Stimulated activated effector memory CD8-positive, alpha-beta T cell treated with anti-CD3 and anti-CD28 coated beads, Interleukin-12 subunit alpha, Interleukin-12 subunit beta, amount 100 ng/mL, for 72 hours (primary cell): ENCODE measurements around the gene MYD88.
A peak's percentile ranks its signal among the peaks of the same experiment; 100 is the strongest.

Experiments
- ATAC-seq: fragments of 150-1000 bp; cut with Tn5 transposase; 2 replicates; pipeline ENCODE4 v1.10.0; 2021
- DNase-seq, 2 donors: peaks; one replicate each; pipeline ENCODE4 v3.0.0; 2021 to 2022; ENCODE audit warnings: low spot score in 2 of 2
- H3K27ac Mint-ChIP-seq: one replicate; pipeline ENCODE4 v1.8.0; 2022; ENCODE audit warnings: mild to moderate bottlenecking, mixed read lengths
- H3K36me3 Mint-ChIP-seq: one replicate; pipeline ENCODE4 v1.8.0; 2022; ENCODE audit warnings: mild to moderate bottlenecking, mixed read lengths
- H3K4me1 Mint-ChIP-seq: one replicate; pipeline ENCODE4 v1.8.0; 2022; ENCODE audit warnings: mixed read lengths
- H3K4me3 Mint-ChIP-seq: one replicate; pipeline ENCODE4 v1.8.0; 2022; ENCODE audit warnings: mild to moderate bottlenecking, mixed read lengths
- H3K9me3 Mint-ChIP-seq: one replicate; pipeline ENCODE4 v1.8.0; 2022; ENCODE audit warnings: mixed read lengths

MYD88 gene

DNA sequence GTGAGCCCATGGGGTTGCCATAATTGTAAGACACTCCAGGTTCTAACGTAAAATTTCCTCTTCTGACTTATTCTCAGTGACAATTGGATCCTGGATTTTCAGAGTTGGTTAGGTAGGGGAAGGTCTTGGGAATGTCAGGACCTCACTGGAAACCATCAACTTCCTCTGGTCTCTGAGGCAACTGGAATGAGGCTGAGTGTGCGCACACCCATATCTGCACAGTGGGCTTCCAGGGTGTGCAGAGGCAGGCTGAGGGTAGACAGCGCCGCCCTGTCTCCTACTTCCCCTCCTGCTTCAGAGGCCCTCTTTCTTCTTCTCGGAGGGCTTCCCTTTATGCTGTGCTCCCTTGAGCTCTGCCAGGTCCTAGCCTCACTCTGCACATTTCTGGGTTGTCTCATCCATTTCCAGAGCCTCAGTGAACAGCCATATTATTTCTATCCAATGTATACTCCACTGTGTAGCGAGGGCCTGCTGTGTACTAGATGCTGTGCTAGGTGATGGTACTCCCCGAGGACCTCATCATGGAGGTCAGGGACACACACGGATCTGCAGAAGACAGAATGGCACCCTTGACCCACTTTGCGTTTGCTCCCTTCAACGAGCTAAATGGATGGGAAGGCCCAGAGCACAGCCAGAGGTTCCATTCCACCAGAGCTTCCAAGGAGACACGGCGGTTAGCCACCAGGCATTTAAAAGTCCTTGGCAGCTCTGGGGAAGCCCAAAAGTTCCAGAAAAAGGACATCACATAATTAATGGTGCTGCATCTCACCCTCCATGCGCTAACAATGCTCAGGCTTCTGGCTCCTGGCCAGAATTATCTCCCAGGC lies 19.8 kb upstream of the MYD88 start:
- peaks cover 18% of the 10 kb centered on the region for H3K4me1 Mint-ChIP-seq
- H3K4me3 Mint-ChIP-seq = no peak overlapping the region
- peaks cover 36% of the 10 kb centered on the region for H3K36me3 Mint-ChIP-seq
- H3K27ac Mint-ChIP-seq = peak overlapping the region; percentile 93
- DNase-seq (no peak), ATAC-seq (no peak)
- no peaks in the 10 kb centered on the region for H3K9me3 Mint-ChIP-seq

- ATAC-seq (no peak), DNase-seq (no peak)
- Mint-ChIP-seq H3K4me3 (no peak overlapping the region), H3K36me3 (peaks cover 41% of the 10 kb centered on the region), H3K27ac (peak overlapping the region; percentile 93), H3K4me1 (peaks cover 18% of the 10 kb centered on the region), H3K9me3 (no peaks in the 10 kb centered on the region)
Observed at GRCh38 chr3:38119248-38119544, 19.3 kb upstream of the MYD88 start.

- Mint-ChIP-seq H3K27ac (peak overlapping the region; percentile 93), H3K9me3 (no peaks in the 10 kb centered on the region)
Observed at GRCh38 chr3:38119821-38120692, 18.4 kb upstream of the MYD88 start.

DNA sequence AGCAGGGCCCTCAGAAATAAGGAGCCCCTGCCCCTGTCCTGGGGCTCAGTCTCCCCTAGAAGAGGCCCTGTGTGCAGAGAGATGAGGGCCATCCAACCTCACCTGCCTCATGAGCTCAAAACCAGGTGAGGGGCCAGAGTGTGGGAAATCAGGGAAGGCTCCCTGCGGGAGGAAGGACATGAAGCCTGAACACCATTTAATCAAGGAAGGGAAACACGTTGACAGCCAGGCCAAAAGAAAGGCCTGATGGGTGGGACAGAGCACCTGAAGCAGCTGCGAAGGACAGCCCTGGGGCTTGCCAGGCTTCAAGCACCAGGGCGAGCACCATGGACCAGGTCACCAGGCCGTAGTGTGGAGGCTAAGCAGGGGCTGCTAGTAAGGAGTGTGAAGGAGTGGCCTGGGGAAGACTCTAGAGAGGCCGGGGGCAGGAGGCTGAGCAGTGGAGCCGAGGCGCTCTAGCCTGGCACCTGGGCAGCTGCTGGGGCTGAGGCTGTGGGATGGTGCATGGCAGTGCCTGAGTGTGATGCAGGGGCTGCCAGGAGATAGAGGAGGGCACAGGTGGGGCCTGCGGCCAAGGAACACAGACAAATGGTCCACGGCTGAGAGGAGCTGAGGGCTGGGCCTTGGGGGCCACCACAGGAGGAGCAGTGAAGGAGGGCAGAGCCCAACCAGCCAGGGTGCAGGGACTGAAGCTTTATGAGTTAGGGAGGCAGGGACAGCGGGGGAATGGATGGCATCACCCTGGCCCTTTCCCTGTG lies 17.6 kb upstream of the MYD88 start:
- Mint-ChIP-seq H3K9me3 (no peaks in the 10 kb centered on the region), H3K4me3 (no peak overlapping the region), H3K27ac (peak overlapping the region; percentile 93), H3K4me1 (peaks cover 19% of the 10 kb centered on the region), H3K36me3 (peaks cover 58% of the 10 kb centered on the region)
- DNase-seq (no peak), ATAC-seq (no peak)

More at GRCh38 chr3:38119821-38120692, 18.4 kb upstream of the MYD88 start:
- no peak for DNase-seq
- H3K4me3 Mint-ChIP-seq = no peak overlapping the region
- ATAC-seq = no peak
- H3K36me3 Mint-ChIP-seq = peaks cover 50% of the 10 kb centered on the region
- H3K4me1 Mint-ChIP-seq = peaks cover 18% of the 10 kb centered on the region

DNA sequence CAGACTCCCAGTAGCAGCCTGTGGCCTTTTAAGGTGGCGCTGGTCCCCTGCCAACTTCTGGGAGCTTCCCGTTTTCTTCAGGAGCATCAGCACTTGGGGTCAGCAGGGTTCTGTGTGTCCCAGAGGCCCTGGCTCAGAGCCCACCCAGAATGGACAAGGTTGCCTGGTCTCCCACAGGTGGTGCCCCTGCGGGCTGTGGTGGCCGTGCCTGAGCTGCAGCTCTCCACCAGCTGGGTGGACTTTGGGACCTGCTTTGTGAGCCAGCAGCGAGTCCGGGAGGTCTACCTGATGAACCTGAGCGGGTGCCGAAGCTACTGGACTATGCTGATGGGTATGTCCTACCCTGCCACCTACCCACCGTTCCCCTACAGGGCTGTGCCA lies 17.0 kb upstream of the MYD88 start:
- no peak for ATAC-seq
- Mint-ChIP-seq H3K9me3 (no peaks in the 10 kb centered on the region), H3K4me1 (peaks cover 18% of the 10 kb centered on the region), H3K4me3 (no peak overlapping the region), H3K36me3 (peaks cover 64% of the 10 kb centered on the region), H3K27ac (no peak overlapping the region)
- DNase-seq = no peak

- peaks cover 18% of the 10 kb centered on the region for H3K4me1 Mint-ChIP-seq
- peak overlapping the region; percentile 74 for H3K27ac Mint-ChIP-seq
- no peak overlapping the region for H3K4me3 Mint-ChIP-seq
- H3K36me3 Mint-ChIP-seq = peaks cover 69% of the 10 kb centered on the region
- ATAC-seq (no peak), DNase-seq (no peak)
- no peaks in the 10 kb centered on the region for H3K9me3 Mint-ChIP-seq
Observed at GRCh38 chr3:38121832-38122461, 16.5 kb upstream of the MYD88 start.

DNA sequence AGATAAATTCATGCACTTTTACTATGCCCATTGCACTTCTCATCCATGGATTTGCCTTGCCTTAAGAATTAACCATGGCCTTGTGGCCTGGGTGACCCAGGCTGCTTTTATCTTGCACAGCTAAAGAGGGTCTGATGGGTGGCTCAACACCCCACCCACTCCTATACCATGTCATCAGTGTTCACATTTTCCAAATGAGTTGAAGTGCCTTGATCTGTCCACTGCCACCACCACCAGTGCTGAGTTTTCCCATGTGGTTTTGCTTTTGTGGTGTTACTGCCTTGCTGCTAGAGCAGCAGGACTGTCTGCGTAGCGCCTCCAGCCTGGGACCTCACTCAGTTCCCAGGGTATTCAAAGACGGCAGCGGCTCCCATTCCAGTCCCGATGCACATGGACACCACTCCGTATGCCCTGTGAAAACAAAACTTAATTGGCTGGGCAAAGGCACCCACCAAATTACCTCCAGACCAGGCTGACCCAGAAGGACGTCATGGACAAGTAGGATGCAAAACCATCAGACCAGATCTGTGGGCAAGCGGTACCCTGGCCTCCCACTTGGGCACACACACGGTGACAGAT lies 15.7 kb upstream of the MYD88 start:
- Mint-ChIP-seq H3K36me3 (peaks cover 76% of the 10 kb centered on the region), H3K4me1 (peaks cover 16% of the 10 kb centered on the region), H3K9me3 (no peaks in the 10 kb centered on the region), H3K27ac (peak overlapping the region; percentile 74), H3K4me3 (no peak overlapping the region)
- DNase-seq (no peak), ATAC-seq (no peak)

GRCh38 chr3:38124324-38125122 lies 13.9 kb upstream of the MYD88 start:
- peaks cover 11% of the 10 kb centered on the region for H3K4me1 Mint-ChIP-seq

GRCh38 chr3:38125305-38126120 lies 12.9 kb upstream of the MYD88 start:
- ATAC-seq = no peak
- no peaks in the 10 kb centered on the region for H3K9me3 Mint-ChIP-seq
- peak overlapping the region; percentile 86 for H3K27ac Mint-ChIP-seq
- H3K36me3 Mint-ChIP-seq = peaks cover 89% of the 10 kb centered on the region
- DNase-seq = peak in 1 of 2 donors; percentile 45
- no peak overlapping the region for H3K4me3 Mint-ChIP-seq
- peaks cover 13% of the 10 kb centered on the region for H3K4me1 Mint-ChIP-seq

More at GRCh38 chr3:38124324-38125122, 13.9 kb upstream of the MYD88 start:
- H3K27ac Mint-ChIP-seq = no peak overlapping the region
- H3K4me3 Mint-ChIP-seq = no peak overlapping the region
- no peak for ATAC-seq
- peaks cover 81% of the 10 kb centered on the region for H3K36me3 Mint-ChIP-seq
- no peaks in the 10 kb centered on the region for H3K9me3 Mint-ChIP-seq
- peak in 1 of 2 donors; percentile 26 for DNase-seq

DNA sequence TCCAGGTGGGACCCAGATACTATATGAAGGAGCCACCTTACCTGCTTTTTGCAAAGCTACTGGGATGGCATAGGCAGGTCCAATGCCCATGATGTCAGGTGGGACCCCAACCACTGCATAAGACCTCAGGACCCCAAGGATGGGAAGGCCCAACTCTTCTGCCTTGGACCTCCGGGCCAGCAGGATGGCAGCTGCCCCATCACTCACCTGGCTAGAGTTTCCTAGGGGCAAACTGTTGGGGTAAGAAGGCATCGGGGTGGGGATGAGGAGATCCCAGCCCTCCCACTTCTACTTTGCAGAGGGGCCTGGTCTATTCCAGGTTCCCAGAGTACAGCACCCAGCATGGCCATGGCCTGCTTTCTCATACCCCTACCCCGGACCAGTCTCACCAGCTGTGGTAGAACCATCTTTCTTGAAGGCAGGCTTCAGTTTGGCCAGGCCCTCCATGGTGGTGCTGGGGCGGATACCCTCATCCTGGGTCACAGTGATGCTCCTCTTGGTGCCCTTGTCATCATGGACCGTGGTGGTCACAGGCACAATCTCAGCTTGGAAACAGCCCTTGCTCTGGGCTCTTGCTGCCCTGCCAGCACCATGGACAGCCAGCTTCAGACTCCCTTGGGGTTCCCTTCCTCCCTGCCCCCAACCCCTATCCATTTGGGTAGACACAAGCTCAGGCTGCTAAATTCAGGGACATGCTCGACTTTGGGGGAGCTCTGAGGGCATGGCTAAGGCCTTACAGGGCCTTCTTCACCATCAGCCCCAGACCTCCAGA lies 12.2 kb upstream of the MYD88 start:
- Mint-ChIP-seq H3K4me1 (peaks cover 13% of the 10 kb centered on the region), H3K27ac (peak overlapping the region; percentile 86), H3K9me3 (no peaks in the 10 kb centered on the region), H3K36me3 (peaks cover 89% of the 10 kb centered on the region), H3K4me3 (no peak overlapping the region)
- no peak for DNase-seq
- no peak for ATAC-seq

DNA sequence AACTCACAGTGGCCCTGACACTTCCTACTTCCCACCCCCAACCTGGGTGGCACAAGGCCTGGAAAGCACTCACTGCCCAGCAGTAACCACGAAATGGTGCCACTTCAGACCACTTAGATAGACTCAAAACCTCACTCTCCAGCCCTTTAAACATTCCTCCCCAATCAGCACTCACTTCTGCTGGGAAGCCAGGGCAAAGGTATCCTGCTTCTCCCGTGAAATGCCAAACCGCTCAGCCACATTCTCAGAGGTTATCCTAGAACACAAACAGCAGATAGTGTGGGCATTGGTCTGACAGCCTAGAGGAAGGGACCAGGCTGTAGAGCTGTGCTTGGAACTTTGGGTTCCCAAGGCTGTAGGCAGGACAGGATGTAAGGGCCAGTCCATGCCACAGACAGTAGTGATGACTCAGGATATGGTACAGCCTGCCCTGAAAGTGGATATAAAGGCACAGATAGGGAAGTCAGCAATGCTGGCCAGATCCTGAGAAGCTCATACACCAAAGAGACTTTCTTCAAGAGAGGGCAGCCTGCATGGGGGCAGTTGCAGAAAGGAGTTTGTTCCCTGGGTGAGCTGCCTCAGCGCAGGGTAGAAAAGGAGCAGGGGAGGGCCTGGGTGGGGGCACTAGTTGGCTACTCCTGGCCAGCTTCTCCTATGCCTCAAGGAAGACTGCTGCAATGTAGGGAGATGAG lies 10.7 kb upstream of the MYD88 start:
- Mint-ChIP-seq H3K27ac (peak overlapping the region; percentile 83), H3K4me3 (no peak overlapping the region), H3K36me3 (peaks cover 91% of the 10 kb centered on the region), H3K9me3 (no peaks in the 10 kb centered on the region), H3K4me1 (peaks cover 15% of the 10 kb centered on the region)
- ATAC-seq (no peak), DNase-seq (no peak)

DNA sequence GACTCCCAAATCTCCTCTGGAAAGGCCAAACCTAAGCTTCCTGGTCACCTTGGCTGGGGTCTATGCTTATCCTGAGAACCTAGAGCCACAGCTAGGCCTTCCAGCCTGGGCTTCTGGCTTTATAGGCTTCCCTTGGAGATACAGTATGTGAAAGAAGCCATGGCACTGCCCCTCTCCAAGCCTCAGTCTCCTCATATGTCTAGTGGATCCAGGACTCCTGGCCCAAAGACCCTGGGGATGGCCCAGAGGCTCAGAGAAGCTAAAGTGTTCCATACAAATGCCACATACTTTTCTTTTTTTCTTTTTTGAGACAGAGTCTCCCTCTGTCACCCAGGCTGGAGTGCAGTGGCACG lies 10.2 kb upstream of the MYD88 start:
- peaks cover 91% of the 10 kb centered on the region for H3K36me3 Mint-ChIP-seq
- ATAC-seq = no peak
- peaks cover 19% of the 10 kb centered on the region for H3K4me1 Mint-ChIP-seq
- no peaks in the 10 kb centered on the region for H3K9me3 Mint-ChIP-seq
- no peak overlapping the region for H3K4me3 Mint-ChIP-seq
- peak overlapping the region; percentile 83 for H3K27ac Mint-ChIP-seq
- DNase-seq = no peak
